H7 (cell line): ENCODE results near the gene PPARD. TPM values are rescaled to one million over a fixed set of nuclear protein-coding genes. Genes with fewer than 3 reads are reported as not detected.

Source experiments
- DNase-seq: peaks from one replicate; pipeline ENCODE4 v3.0.0; 2012
- H3K27me3 ChIP-seq: 2 replicates; pipeline ENCODE4 v1.6.0; 2011; ENCODE audit warnings: mild to moderate bottlenecking, low read length; ENCODE audit not compliant: control insufficient read depth, insufficient read depth
- H3K36me3 ChIP-seq: replicated peaks from 2 replicates; pipeline ENCODE4 v1.5.1; 2011; ENCODE audit warnings: low read length; ENCODE audit not compliant: control insufficient read depth, insufficient read depth
- H3K4me3 ChIP-seq: 2 replicates; pipeline ENCODE4 v1.5.1; 2011; ENCODE audit warnings: low read depth, mild to moderate bottlenecking, control low read depth, low read length, moderate library complexity; ENCODE audit not compliant: insufficient read depth
- total RNA-seq: library from RNA; depleted of rRNA; stranded (reverse); fragments of >200 nt; shearing (Covaris generic); gene quantifications from 2 replicates; pipeline ENCODE4 v1.2.3, GENCODE V29; 2014; rRNA removed

The PPARD gene
- total RNA-seq, 1 experiment from 2014 or later = 3.2 TPM

GRCh38 chr6:35474131-35474941, 132.0 kb downstream of the PPARD start:
- DNase-seq = peak; percentile 73
- peaks cover 30% of the 10 kb centered on the region for H3K36me3 ChIP-seq
- no peaks in the 10 kb centered on the region for H3K27me3 ChIP-seq
- no peak overlapping the region for H3K4me3 ChIP-seq

- Histone ChIP-seq H3K4me3 (no peak overlapping the region), H3K36me3 (peaks cover 24% of the 10 kb centered on the region), H3K27me3 (no peaks in the 10 kb centered on the region)
- DNase-seq = no peak
These were observed 132.7 kb downstream of the PPARD start for GRCh38 chr6:35474942-35475570.

GRCh38 chr6:35475573-35475972, 133.2 kb downstream of the PPARD start:
- H3K27me3 ChIP-seq = no peaks in the 10 kb centered on the region
- DNase-seq = peak; percentile 47
- no peak overlapping the region for H3K4me3 ChIP-seq
- H3K36me3 ChIP-seq = peaks cover 21% of the 10 kb centered on the region

- Histone ChIP-seq H3K4me3 (no peak overlapping the region), H3K27me3 (no peaks in the 10 kb centered on the region), H3K36me3 (peaks cover 19% of the 10 kb centered on the region)
- peak; percentile 67 for DNase-seq
These were observed 133.6 kb downstream of the PPARD start for GRCh38 chr6:35476004-35476403.

GRCh38 chr6:35477028-35477427, 134.7 kb downstream of the PPARD start:
- Histone ChIP-seq H3K4me3 (no peak overlapping the region), H3K27me3 (no peaks in the 10 kb centered on the region), H3K36me3 (peaks cover 19% of the 10 kb centered on the region)
- DNase-seq = peak; percentile 55

Other genes starting within 250 kb of the PPARD start
- gene TCP11, start 201.2 kb upstream of the PPARD start, total RNA-seq = 0.31 TPM in 1 of 2 replicates, not detected in the other
- gene SCUBE3, start 128.6 kb upstream of the PPARD start, total RNA-seq = 0.45 and 0.70 TPM in 2 replicates
- 13.8 and 17.2 TPM in 2 replicates for gene ZNF76, start 82.8 kb upstream of the PPARD start, total RNA-seq
- 6.5 and 10.1 TPM in 2 replicates for gene DEF6, start 44.7 kb upstream of the PPARD start, total RNA-seq
- 18.7 and 22.8 TPM in 2 replicates for gene FANCE, start 109.8 kb downstream of the PPARD start, total RNA-seq
- 2,080 and 2,249 TPM in 2 replicates for gene RPL10A, start 125.8 kb downstream of the PPARD start, total RNA-seq
- gene TEAD3, start 154.5 kb downstream of the PPARD start, total RNA-seq = 17.6 and 18.0 TPM in 2 replicates
- 0.55 and 1.3 TPM in 2 replicates for gene TULP1, start 170.3 kb downstream of the PPARD start, total RNA-seq